Keratinocyte (primary cell): Measurements from ENCODE around the gene CDC42EP1. TPM values are rescaled to one million over a fixed set of nuclear protein-coding genes. Genes with fewer than 3 reads are reported as not detected.

Experiments
- DNase-seq: peaks from one replicate; pipeline ENCODE4 v3.0.0-alpha.2; 2011; ENCODE audit warnings: low read depth, missing footprints, low spot score
- FAIRE-seq: peaks from 2 replicates; lab custom pipeline; 2011; peaks lifted over from hg19 to GRCh38; lab: Jason Lieb, UNC
- H2AFZ ChIP-seq: 2 replicates; pipeline ENCODE4 v1.6.0; 2012; ENCODE audit warnings: low read length, control low read depth, inconsistent platforms; ENCODE audit not compliant: control insufficient read depth
- H3K27ac ChIP-seq: 2 replicates; pipeline ENCODE4 v1.5.1; 2011; ENCODE audit warnings: low read length; ENCODE audit not compliant: control insufficient read depth, insufficient read depth
- H3K27me3 ChIP-seq: 3 replicates; pipeline ENCODE4 v1.6.0; 2011; ENCODE audit warnings: low read length; ENCODE audit not compliant: control insufficient read depth, insufficient read depth; ENCODE audit errors: extremely low read depth
- H3K36me3 ChIP-seq, 2 experiments: 2 replicates in 1 of 2; 3 replicates in 1 of 2; pipeline ENCODE4 v1.5.1; 2011; ENCODE audit warnings: low read length in 2 of 2, mild to moderate bottlenecking in 1 of 2; ENCODE audit not compliant: control insufficient read depth in 2 of 2, insufficient read depth in 2 of 2; ENCODE audit errors: extremely low read depth in 1 of 2
- H3K4me1 ChIP-seq: 3 replicates; pipeline ENCODE4 v1.5.1; 2011; ENCODE audit warnings: low read length; ENCODE audit not compliant: control insufficient read depth, insufficient read depth; ENCODE audit errors: extremely low read depth
- H3K4me2 ChIP-seq: 3 replicates; pipeline ENCODE4 v1.6.0; 2011; ENCODE audit warnings: low read depth, low read length; ENCODE audit not compliant: control insufficient read depth, insufficient read depth; ENCODE audit errors: extremely low read depth
- H3K4me3 ChIP-seq, 3 experiments: fragments of 200-600 bp in 1 of 3; sonication (generic) in 1 of 3; 2 replicates in 2 of 3; 3 replicates in 1 of 3; pipeline ENCODE4 v1.5.1; 2011 to 2016; ENCODE audit warnings: low read length in 3 of 3, mild to moderate bottlenecking in 3 of 3, control low read depth in 2 of 3, inconsistent platforms in 1 of 3, low read depth in 1 of 3, mixed read lengths in 1 of 3, mixed run types in 1 of 3, moderate library complexity in 1 of 3; ENCODE audit not compliant: control insufficient read depth in 2 of 3, insufficient read depth in 2 of 3; ENCODE audit errors: extremely low read depth in 1 of 3
- H3K79me2 ChIP-seq: 2 replicates; pipeline ENCODE4 v1.6.0; 2012; ENCODE audit warnings: low read length; ENCODE audit not compliant: control insufficient read depth, insufficient read depth
- H3K9ac ChIP-seq: 3 replicates; pipeline ENCODE4 v1.6.0; 2011; ENCODE audit warnings: low read length; ENCODE audit not compliant: control insufficient read depth, insufficient read depth; ENCODE audit errors: extremely low read depth
- H3K9me1 ChIP-seq: 3 replicates; pipeline ENCODE4 v1.6.0; 2011; ENCODE audit warnings: low read length; ENCODE audit not compliant: control insufficient read depth, insufficient read depth; ENCODE audit errors: extremely low read depth
- H3K9me3 ChIP-seq: 2 replicates; pipeline ENCODE4 v1.5.1; 2012; ENCODE audit warnings: low read depth, low read length; ENCODE audit not compliant: control insufficient read depth
- H4K20me1 ChIP-seq: 3 replicates; pipeline ENCODE4 v1.6.0; 2011; ENCODE audit warnings: low read length; ENCODE audit not compliant: control insufficient read depth, insufficient read depth; ENCODE audit errors: extremely low read depth
- CTCF ChIP-seq, 3 experiments: IDR thresholded peaks in 1 of 3; conservative IDR thresholded peaks in 1 of 3; optimal IDR thresholded peaks in 1 of 3; 2 replicates in 2 of 3; 3 replicates in 1 of 3; pipeline versions ENCODE3 to v1.5.1; 2011; ENCODE audit warnings: low read length in 3 of 3, mild to moderate bottlenecking in 3 of 3, moderate library complexity in 2 of 3, control low read depth in 1 of 3, inconsistent platforms in 1 of 3; ENCODE audit not compliant: insufficient read depth in 2 of 3; ENCODE audit errors: extremely low read depth in 1 of 3
- EZH2 ChIP-seq: IDR thresholded peaks from one replicate; pipeline ENCODE4 v1.6.1; 2012; ENCODE audit warnings: inconsistent platforms, mild to moderate bottlenecking, low read length, moderate library complexity
- dilution Hi-C: fragments of 300-500 bp; cut with MboI; formaldehyde crosslinking; loops from one replicate; pipeline ENCODE4 v1.7.0; 2020; ENCODE audit warnings: low sequenced_read_pairs; ENCODE audit not compliant: extremely low pct_ligation_motif_present
- polyA plus RNA-seq, 5 experiments: library from polyadenylated mRNA; depleted of rRNA in 3 of 5; stranded (reverse) in 3 of 5; stranded (forward) in 1 of 5; unstranded in 1 of 5; fragments of >200 nt; gene quantifications; 1 replicate in 1 of 5; 2 replicates in 3 of 5; 3 replicates in 1 of 5; pipeline versions ENCODE4 v1.2.1 to v1.2.3, GENCODE V29; 2011 to 2012; ENCODE audit warnings: missing spikeins in 2 of 5, low read depth in 1 of 5, low replicate concordance in 1 of 5

The CDC42EP1 gene
- polyA plus RNA-seq, 1 donor (not counting 4 experiments of a cell fraction or from before 2014, with no cell fraction given) = 10.5 TPM

GRCh38 chr22:37610480-37611129 lies 50.3 kb downstream of the CDC42EP1 start:
- Histone ChIP-seq H3K9ac (no peak overlapping the region), H3K4me2 (no peak overlapping the region), H3K9me1 (no peaks in the 10 kb centered on the region), H2AFZ (no peak overlapping the region), H3K4me1 (peaks cover 30% of the 10 kb centered on the region), H3K9me3 (no peaks in the 10 kb centered on the region), H3K36me3 (peaks cover 6 to 12% of the 10 kb centered on the region in 2 experiments), H3K27ac (no peak overlapping the region), H3K79me2 (peaks cover 29% of the 10 kb centered on the region), H3K27me3 (no peaks in the 10 kb centered on the region), H4K20me1 (no peaks in the 10 kb centered on the region), H3K4me3 (no peak overlapping the region)
- no peak for DNase-seq
- FAIRE-seq = no peak
- TF ChIP-seq EZH2 (no peak), CTCF (optimal IDR thresholded peaks at IDR 0.05 in 1 of 3, IDR thresholded peaks at IDR 0.05 in 1 of 3, conservative IDR thresholded peaks at IDR 0.05 in 1 of 3; ENCODE audit: extremely low read depth in 1 of 3, insufficient read depth in 2 of 3, low read length in 3 of 3) (no peak)
- dilution Hi-C loops = no loop called here

- Histone ChIP-seq H3K27ac (no peak overlapping the region), H3K4me2 (no peak overlapping the region)
Observed at GRCh38 chr22:37611207-37611606, 50.9 kb downstream of the CDC42EP1 start.

More at GRCh38 chr22:37611207-37611606, 50.9 kb downstream of the CDC42EP1 start:
- Histone ChIP-seq H2AFZ (no peak overlapping the region), H4K20me1 (no peaks in the 10 kb centered on the region), H3K4me3 (no peak overlapping the region), H3K4me1 (peaks cover 30% of the 10 kb centered on the region), H3K36me3 (peaks cover 8 to 13% of the 10 kb centered on the region in 2 experiments), H3K9me1 (no peaks in the 10 kb centered on the region), H3K9ac (no peak overlapping the region), H3K9me3 (no peaks in the 10 kb centered on the region), H3K79me2 (peaks cover 29% of the 10 kb centered on the region), H3K27me3 (no peaks in the 10 kb centered on the region)
- DNase-seq (no peak), FAIRE-seq (no peak)
- dilution Hi-C loops = no loop called here
- TF ChIP-seq CTCF (optimal IDR thresholded peaks at IDR 0.05 in 1 of 3, IDR thresholded peaks at IDR 0.05 in 1 of 3, conservative IDR thresholded peaks at IDR 0.05 in 1 of 3; ENCODE audit: extremely low read depth in 1 of 3, insufficient read depth in 2 of 3, low read length in 3 of 3) (no peak), EZH2 (no peak)
